ENCODE results near the gene SPR.

DNA sequence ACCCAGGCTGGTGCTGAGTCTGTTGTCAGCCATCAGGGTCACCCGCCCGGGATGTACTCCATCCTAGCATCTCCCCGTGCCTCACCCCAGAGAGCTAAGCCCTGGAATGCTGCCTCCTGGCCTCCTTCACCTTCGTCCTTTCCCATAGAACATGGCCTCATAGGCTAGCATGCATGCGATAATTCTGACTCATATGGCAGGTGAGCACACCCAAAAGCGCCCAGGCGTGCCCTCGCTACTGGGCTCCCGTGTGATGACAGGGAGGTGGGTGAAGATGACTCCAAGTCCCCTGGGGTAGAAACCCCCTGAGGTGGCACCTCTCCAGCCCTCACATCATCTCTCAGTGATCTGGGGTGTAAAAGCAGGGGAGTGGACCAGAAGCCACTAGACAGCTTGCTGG lies 7.3 kb downstream of the SPR start:
- no peak for TF ChIP-seq POLR2A (IDR thresholded peaks at IDR 0.05; ENCODE audit: low read depth)
- TF ChIP-seq, protein P1, sequence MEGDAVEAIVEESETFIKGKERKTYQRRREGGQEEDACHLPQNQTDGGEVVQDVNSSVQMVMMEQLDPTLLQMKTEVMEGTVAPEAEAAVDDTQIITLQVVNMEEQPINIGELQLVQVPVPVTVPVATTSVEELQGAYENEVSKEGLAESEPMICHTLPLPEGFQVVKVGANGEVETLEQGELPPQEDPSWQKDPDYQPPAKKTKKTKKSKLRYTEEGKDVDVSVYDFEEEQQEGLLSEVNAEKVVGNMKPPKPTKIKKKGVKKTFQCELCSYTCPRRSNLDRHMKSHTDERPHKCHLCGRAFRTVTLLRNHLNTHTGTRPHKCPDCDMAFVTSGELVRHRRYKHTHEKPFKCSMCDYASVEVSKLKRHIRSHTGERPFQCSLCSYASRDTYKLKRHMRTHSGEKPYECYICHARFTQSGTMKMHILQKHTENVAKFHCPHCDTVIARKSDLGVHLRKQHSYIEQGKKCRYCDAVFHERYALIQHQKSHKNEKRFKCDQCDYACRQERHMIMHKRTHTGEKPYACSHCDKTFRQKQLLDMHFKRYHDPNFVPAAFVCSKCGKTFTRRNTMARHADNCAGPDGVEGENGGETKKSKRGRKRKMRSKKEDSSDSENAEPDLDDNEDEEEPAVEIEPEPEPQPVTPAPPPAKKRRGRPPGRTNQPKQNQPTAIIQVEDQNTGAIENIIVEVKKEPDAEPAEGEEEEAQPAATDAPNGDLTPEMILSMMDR (IDR thresholded peaks at IDR 0.05) = no peak
- no peak for TF ChIP-seq POLR2AphosphoS5 (IDR thresholded peaks at IDR 0.05)

Measured in esophagus muscularis mucosa (tissue), 3 donors.